Activated CD8-positive, alpha-beta memory T cell treated with anti-CD3 and anti-CD28 coated beads for 48 hours (primary cell): ENCODE measurements around the gene ARSA.
"Not testable (repeated sequence)": the region's sequence is repeated elsewhere in the genome, so short reads cannot be mapped to it uniquely, and the experiment has no call there.

Source experiments
- DNase-seq, 3 experiments: peaks; one replicate each; pipeline ENCODE4 v3.0.0-alpha.2; 2020; ENCODE audit warnings: low read depth in 2 of 3, low spot score in 2 of 3

Gene ARSA

DNA sequence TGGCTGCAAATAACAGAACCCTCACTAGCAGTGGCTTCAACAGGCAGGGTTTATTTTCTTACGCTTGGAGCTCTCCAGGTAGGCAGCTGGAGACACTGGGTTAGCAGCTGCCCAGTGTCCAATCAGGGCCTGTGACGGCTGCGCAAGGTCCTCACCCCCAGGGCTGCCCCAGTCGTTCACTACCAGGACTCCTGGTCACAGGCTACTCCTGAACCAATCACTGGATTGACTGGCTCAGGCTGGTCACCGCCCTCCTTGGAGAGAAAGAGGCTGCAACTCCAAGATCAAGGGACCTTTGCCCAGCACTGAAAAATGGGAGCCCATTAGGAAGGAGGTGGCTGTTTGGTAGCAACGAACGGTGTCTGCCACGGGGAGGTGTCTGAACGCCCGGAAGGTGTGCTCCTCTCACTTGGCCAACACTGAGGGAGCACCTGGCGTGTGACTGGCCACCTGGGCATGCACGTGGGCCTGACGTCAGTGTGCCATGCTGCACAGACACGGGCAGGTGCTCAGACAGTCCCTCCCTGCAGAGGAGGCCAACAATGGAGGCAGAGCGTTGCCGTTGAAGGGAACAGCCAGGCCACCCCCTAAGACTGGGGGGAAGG, 5.1 kb downstream of the ARSA start:
- no peak for DNase-seq

GRCh38 chr22:50621948-50622722, 5.8 kb downstream of the ARSA start:
- no peak for DNase-seq

DNA sequence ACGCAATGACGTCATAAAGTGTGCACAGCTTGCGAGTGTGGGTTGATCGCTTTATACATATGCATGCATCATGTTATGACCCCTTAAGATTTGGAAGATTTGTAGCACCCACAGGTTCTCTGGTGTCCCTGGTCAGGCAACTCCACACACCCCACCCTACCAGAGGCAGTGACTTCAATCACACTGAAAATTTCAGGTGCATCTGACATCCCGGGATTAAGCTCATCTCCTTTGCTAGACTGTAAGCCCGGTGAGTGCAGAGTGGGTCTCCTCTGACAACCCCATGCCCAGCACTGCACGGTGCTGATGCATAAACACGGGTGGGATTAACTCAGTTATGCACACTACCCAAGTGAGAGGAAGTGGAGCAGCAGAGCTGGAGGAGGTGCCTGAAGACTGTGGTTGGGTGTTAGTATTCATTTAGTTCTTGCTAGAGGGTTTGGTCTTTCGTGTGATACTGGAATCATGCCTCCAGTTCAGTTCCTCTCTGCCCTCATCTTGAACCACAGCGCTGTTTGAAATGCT, 6.5 kb downstream of the ARSA start:
- no peak for DNase-seq

DNA sequence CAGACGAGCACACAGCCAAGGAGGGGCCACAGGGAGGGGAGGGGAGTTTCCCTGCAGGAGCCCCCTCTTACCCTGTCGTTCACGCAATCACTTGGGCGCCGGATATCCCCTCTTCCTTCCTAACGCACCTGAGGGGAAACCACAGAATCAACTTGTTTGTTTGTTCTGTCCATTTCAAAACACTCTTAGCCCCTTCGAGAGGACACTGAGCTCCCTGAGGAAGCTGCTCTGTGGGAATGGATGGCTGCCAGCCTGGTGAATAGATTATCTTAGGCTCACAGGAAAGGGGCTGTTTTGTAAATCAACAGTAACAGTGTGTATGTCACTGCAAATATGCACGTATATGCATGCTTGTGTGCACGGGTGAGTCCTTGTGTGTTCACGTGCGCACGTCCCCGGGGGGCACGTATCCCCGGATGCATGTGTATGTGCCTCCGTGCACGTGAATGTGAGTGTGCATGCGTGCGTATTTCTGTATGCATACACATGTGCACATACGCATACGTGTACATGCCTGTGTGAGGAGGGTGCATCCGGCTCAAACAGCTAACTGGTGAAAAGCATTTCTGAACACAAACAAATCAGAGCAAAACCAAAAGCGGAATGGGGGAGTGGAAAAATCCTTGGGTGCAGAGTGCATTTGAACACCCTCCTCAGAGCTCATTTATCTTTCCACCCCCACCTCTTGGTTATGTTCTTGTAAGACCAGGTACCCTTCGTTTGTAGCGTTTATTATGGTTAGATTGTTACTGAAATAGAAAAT, 7.2 kb downstream of the ARSA start:
- peak in 2 of 3 experiments; percentile 13 to 69 for DNase-seq

DNA sequence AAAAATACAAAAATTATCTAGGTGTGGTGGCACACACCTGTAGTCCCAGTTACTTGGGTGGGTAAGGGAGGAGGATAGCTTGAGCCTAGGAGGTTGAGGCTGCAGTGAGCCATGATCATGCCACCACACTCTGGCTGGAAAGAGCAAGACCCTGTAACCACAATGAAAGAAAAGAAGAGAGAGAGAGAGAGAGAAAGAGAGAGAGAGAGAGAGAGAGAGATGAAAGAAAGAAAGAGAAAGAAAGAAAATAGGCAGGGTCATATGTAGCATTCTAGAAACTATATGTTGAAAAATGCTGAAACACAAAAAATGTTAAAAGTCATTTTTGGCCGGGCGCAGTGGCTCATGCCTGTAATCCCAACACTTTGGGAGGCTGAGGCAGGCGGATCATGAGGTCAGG, 13.7 kb downstream of the ARSA start:
- DNase-seq = not testable (repeated sequence)

- no peak for DNase-seq
Observed at GRCh38 chr22:50613291-50613981, 14.5 kb downstream of the ARSA start.

- DNase-seq = no peak
Observed at GRCh38 chr22:50612528-50613221, 15.3 kb downstream of the ARSA start.

- no peak for DNase-seq
Observed at GRCh38 chr22:50612168-50612527, 15.8 kb downstream of the ARSA start.

GRCh38 chr22:50611341-50612060, 16.5 kb downstream of the ARSA start:
- no peak for DNase-seq

DNA sequence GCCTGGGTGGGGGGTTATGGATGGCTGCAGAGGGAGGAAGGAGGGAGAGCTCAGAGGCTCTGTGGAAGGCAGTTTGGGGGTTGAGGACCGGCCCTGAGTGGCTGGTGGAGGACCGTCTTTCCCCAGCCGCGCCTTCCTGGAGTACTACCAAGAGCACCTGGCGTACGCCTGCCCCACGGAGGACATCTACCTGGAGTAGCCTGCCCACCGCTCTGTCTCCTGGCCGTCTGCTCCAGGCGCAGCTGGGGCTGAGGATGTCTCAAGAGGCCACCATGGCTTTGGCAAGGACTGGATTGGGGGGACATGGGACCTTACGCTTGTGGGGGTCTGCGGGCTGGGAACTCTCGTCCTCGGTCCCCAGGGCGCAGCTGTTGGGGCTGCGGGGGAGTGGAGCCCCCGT, 17.4 kb downstream of the ARSA start:
- DNase-seq = no peak

- DNase-seq = no peak
Observed at GRCh38 chr22:50610041-50610451, 17.9 kb downstream of the ARSA start.

- no peak for DNase-seq
Observed at GRCh38 chr22:50609599-50609998, 18.4 kb downstream of the ARSA start.

- DNase-seq = no peak
Observed at GRCh38 chr22:50608996-50609395, 19.0 kb downstream of the ARSA start.

DNA sequence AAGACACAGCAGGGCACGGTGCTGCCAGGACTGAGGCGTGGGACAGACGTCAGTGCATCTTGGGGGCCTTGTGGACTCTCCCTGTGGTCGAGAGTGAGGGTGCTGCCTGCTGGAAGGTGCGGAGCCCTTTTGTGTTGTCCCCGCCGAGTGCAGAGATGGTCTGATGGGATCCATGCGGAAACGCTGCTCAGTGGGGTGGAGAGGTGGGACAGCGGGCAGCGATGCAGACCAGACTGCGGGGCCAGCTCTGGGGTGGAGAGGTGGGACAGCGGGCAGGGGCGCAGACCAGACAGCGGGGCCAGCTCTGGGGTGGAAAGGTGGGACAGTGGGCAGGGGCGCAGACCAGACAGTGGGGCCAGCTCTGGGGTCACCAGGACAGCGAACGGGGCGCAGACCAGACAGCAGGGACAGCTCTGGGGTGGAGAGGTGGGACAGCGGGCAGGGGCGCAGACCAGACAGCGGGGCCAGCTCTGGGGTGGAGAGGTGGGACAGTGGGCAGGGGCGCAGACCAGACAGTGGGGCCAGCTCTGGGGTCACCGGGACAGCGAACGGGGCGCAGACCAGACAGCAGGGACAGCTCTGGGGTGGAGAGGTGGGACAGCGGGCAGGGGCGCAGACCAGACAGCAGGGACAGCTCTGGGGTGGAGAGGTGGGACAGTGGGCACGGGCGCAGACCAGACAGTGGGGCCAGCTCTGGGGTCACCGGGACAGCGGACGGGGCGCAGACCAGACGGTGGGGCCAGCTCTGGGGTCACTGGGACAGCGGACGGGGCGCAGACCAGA, 19.7 kb downstream of the ARSA start:
- DNase-seq = not testable (repeated sequence)

DNA sequence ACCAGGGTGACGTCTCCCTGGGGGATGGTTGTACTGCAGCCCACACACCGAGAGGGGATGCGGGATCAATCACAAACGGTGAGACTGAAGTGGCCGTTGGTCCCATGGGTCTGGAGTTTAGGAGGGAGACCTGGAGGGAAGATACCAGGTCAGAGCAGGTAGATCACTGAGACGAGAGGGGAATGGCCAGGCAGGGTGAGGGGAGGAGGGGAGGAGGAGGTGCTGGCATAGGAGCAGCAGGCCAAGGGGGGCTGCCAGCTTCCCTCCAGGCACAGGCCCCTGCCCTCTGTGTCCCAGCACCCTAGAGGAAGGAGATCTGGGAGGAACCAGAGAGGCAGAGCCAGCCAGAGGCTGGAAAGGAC, 20.3 kb downstream of the ARSA start:
- DNase-seq = no peak

DNA sequence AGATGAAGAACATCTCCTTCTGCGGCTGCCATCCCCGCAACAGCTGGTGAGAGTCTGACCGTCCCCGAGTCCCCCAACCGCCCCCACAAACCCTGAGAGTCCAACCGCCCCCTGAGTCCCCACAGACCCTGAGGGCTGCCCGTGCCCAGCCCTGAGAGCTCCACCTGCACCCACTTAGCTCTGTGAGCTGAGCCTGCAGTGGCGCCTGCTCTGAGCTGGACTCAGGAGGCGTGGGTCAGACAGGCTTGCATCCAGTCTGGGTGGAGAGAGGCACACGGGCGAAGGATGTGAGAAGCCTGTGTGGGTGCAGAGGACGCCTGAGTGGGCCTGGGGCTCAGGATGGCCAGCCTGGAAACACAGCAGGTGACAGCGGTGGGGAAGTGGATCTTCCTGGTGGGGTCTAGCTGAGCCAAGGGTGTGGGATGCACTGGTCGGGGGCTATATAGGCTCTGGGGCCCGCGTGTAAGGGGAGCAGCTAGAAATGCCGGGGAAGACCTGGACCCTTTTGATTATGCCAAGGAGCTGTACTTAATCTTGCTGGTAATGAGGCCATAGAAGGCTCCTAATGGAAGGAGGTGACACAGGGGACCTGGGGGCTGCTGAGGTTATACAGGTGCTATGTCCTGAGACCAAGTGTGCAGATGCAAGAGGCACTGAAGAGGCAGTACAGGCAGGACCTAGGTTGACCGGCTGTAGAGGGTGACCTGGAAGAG, 20.9 kb downstream of the ARSA start:
- no peak for DNase-seq

GRCh38 chr22:50606165-50606945, 21.6 kb downstream of the ARSA start:
- no peak for DNase-seq

GRCh38 chr22:50605613-50606074, 22.3 kb downstream of the ARSA start:
- DNase-seq = no peak
